ENCODE measurements around the gene DIPK1A. TPM values are rescaled to one million over a fixed set of nuclear protein-coding genes. Genes with fewer than 3 reads are reported as not detected.
"Not testable (repeated sequence)": the region's sequence is repeated elsewhere in the genome, so short reads cannot be mapped to it uniquely, and the experiment has no call there.

The DIPK1A gene
- total RNA-seq, 2 donors from 2014 or later = 7.9 to 8.7 TPM

- no peak for DNase-seq
- H3K27me3 Mint-ChIP-seq = no peaks in the 10 kb centered on the region
- peak overlapping the region; percentile 66 for H3K27ac Mint-ChIP-seq
- H3K36me3 Mint-ChIP-seq (ENCODE audit: low read depth) = peaks cover under 1% of the 10 kb centered on the region
- no peaks in the 10 kb centered on the region for H3K9me3 ChIP-seq (ENCODE audit: control insufficient read depth, low read length, poor library complexity, severe bottlenecking)
- no peak overlapping the region for H3K4me3 Mint-ChIP-seq
- no peak for ATAC-seq
- H3K4me1 Mint-ChIP-seq = peaks cover 24% of the 10 kb centered on the region
Measured at GRCh38 chr1:92913093-92913819, 48.0 kb downstream of the DIPK1A start.

DNA sequence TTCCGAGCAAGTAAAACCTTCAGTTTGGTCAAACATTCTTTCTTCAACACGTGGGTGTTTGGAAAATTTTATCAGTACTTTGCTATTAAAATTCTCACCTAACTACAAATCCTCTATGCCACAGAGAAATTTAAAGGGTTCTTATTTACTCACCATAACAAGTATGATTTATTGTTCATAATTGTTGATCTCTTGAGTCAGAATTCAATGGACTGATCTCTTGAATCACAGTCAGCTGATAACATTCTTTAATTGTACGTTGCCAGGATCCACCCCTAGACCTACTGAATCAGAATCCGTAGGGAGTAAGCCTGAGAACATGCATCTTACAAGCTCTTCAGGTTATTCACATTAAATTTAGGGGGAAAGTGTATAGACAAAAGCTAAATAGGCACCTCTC is 51.2 kb downstream of the DIPK1A start:
- no peak for DNase-seq
- H3K9me3 ChIP-seq (ENCODE audit: control insufficient read depth, low read length, poor library complexity, severe bottlenecking) = no peaks in the 10 kb centered on the region
- Mint-ChIP-seq H3K4me1 (peaks cover 16% of the 10 kb centered on the region), H3K4me3 (no peak overlapping the region), H3K36me3 (ENCODE audit: low read depth) (peaks cover 5% of the 10 kb centered on the region), H3K27me3 (no peaks in the 10 kb centered on the region), H3K27ac (no peak overlapping the region)
- no peak for ATAC-seq

GRCh38 chr1:92909321-92909720 is 51.9 kb downstream of the DIPK1A start:
- Mint-ChIP-seq H3K4me1 (peaks cover 20% of the 10 kb centered on the region), H3K27ac (no peak overlapping the region), H3K4me3 (no peak overlapping the region), H3K36me3 (ENCODE audit: low read depth) (peaks cover 5% of the 10 kb centered on the region), H3K27me3 (no peaks in the 10 kb centered on the region)
- ATAC-seq = no peak
- no peak for DNase-seq
- no peaks in the 10 kb centered on the region for H3K9me3 ChIP-seq (ENCODE audit: control insufficient read depth, low read length, poor library complexity, severe bottlenecking)

- DNase-seq (no peak), ATAC-seq (no peak)
- Mint-ChIP-seq H3K4me3 (no peak overlapping the region), H3K36me3 (ENCODE audit: low read depth) (peaks cover 5% of the 10 kb centered on the region), H3K4me1 (peaks cover 9% of the 10 kb centered on the region), H3K27me3 (no peaks in the 10 kb centered on the region), H3K27ac (no peak overlapping the region)
- H3K9me3 ChIP-seq (ENCODE audit: control insufficient read depth, low read length, poor library complexity, severe bottlenecking) = no peaks in the 10 kb centered on the region
Measured at GRCh38 chr1:92907949-92908684, 53.1 kb downstream of the DIPK1A start.

DNA sequence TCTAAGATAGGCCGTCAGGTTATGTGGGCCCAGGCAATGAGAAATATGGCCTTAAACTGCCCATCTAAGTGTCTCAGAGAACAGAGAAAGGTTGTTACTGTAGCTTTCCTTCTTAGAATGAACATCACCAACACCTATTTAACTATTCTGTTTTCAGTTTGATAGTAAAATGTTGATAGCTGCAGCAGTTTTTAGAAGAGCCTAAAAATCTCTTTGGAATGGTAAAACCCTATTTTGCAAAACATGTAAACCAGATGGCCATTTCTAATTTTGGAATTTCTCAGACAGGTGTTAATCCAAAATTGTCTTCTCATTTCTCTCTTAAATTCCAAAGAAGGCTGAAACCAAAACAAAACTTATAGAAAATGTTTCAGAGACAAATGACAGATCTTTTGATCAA is 57.5 kb downstream of the DIPK1A start:
- no peaks in the 10 kb centered on the region for H3K9me3 ChIP-seq (ENCODE audit: control insufficient read depth, low read length, poor library complexity, severe bottlenecking)
- no peak for ATAC-seq
- Mint-ChIP-seq H3K27me3 (no peaks in the 10 kb centered on the region), H3K27ac (no peak overlapping the region), H3K4me3 (no peak overlapping the region), H3K36me3 (ENCODE audit: low read depth) (peaks cover 5% of the 10 kb centered on the region), H3K4me1 (peaks cover 9% of the 10 kb centered on the region)
- no peak for DNase-seq

DNA sequence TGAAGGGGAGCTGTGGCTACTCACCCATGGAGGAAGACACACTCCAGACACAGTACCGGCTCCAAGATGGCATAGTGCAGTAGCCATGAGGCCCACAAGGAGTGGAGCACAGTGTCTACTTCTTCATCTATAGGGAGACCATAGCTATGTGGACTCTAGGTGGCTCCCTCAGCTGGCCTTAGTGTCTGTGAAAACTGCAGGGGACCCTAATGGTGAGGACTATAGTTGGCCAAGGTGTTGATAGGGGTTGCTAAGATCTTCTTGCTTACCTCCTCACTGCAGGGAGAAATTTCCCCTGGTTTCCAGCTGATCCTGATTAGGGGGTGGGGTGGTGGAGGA is 58.9 kb downstream of the DIPK1A start:
- ATAC-seq = no peak
- DNase-seq = no peak
- H3K27me3 Mint-ChIP-seq = no peaks in the 10 kb centered on the region
- no peak overlapping the region for H3K4me3 Mint-ChIP-seq
- no peak overlapping the region for H3K27ac Mint-ChIP-seq
- no peaks in the 10 kb centered on the region for H3K9me3 ChIP-seq (ENCODE audit: control insufficient read depth, low read length, poor library complexity, severe bottlenecking)
- no peaks in the 10 kb centered on the region for H3K36me3 Mint-ChIP-seq (ENCODE audit: low read depth)
- peaks cover 6% of the 10 kb centered on the region for H3K4me1 Mint-ChIP-seq

- Mint-ChIP-seq H3K27me3 (no peaks in the 10 kb centered on the region), H3K36me3 (ENCODE audit: low read depth) (no peaks in the 10 kb centered on the region), H3K4me3 (no peak overlapping the region), H3K4me1 (peaks cover 6% of the 10 kb centered on the region), H3K27ac (no peak overlapping the region)
- DNase-seq (no peak), ATAC-seq (no peak)
- no peaks in the 10 kb centered on the region for H3K9me3 ChIP-seq (ENCODE audit: control insufficient read depth, low read length, poor library complexity, severe bottlenecking)
Measured at GRCh38 chr1:92901699-92902405, 59.4 kb downstream of the DIPK1A start.

- no peaks in the 10 kb centered on the region for H3K27me3 Mint-ChIP-seq
- no peak overlapping the region for H3K4me3 Mint-ChIP-seq
- ATAC-seq (no peak), DNase-seq (no peak)
- no peaks in the 10 kb centered on the region for H3K9me3 ChIP-seq (ENCODE audit: control insufficient read depth, low read length, poor library complexity, severe bottlenecking)
- H3K4me1 Mint-ChIP-seq = peaks cover 6% of the 10 kb centered on the region
- H3K36me3 Mint-ChIP-seq (ENCODE audit: low read depth) = no peaks in the 10 kb centered on the region
- no peak overlapping the region for H3K27ac Mint-ChIP-seq
Measured at GRCh38 chr1:92901126-92901525, 60.1 kb downstream of the DIPK1A start.

GRCh38 chr1:92900539-92900938 is 60.7 kb downstream of the DIPK1A start:
- ATAC-seq (no peak), DNase-seq (no peak)
- peaks cover 6% of the 10 kb centered on the region for H3K4me1 Mint-ChIP-seq
- H3K27ac Mint-ChIP-seq = no peak overlapping the region
- H3K27me3 Mint-ChIP-seq = no peaks in the 10 kb centered on the region
- no peaks in the 10 kb centered on the region for H3K9me3 ChIP-seq (ENCODE audit: control insufficient read depth, low read length, poor library complexity, severe bottlenecking)
- no peaks in the 10 kb centered on the region for H3K36me3 Mint-ChIP-seq (ENCODE audit: low read depth)
- H3K4me3 Mint-ChIP-seq = no peak overlapping the region

DNA sequence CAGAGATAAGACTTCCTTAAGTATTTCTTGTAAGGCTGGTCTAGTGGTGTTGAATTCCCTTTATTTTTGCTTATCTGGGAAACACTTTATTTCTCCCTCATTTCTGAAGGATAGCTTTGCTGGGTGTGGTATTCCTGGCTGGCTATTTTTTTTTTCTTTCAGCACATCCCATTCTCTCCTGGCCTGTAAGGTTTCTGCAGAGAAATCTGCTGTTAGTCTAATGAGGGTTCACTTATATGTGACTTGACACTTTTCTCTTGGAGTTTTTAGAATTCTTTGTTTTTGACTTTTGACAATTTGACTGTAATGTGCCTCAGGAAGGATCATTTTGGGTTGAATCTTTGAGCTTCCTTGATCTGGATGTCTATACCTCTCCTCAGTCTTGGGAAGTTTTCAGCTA is 61.5 kb downstream of the DIPK1A start:
- Mint-ChIP-seq H3K4me1 (peaks cover 2% of the 10 kb centered on the region), H3K36me3 (ENCODE audit: low read depth) (no peaks in the 10 kb centered on the region), H3K27me3 (no peaks in the 10 kb centered on the region), H3K27ac (no peak overlapping the region), H3K4me3 (no peak overlapping the region)
- ATAC-seq (no peak), DNase-seq (no peak)
- H3K9me3 ChIP-seq (ENCODE audit: control insufficient read depth, low read length, poor library complexity, severe bottlenecking) = no peaks in the 10 kb centered on the region

DNA sequence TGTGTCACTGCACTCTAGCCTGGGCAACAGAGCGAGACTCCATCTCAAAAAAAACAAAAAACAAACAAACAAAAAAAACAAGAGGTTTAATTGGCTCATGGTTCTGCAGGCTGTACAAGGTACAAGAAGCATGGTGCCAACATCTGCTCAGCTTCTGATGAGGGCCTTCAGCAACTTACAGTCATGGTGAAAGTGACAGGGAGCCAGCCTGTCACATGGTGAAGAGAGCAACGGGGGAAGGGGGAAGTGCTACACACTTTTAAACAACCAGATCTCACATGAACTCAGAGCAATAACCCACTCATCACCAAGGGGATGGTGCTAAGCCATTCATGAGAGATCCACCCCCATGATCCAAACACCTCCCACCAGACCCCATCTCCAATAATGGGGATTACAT is 63.2 kb downstream of the DIPK1A start:
- DNase-seq; H3K36me3 Mint-ChIP-seq (ENCODE audit: low read depth); ATAC-seq; H3K27me3 Mint-ChIP-seq; H3K27ac Mint-ChIP-seq; H3K4me1 Mint-ChIP-seq; H3K9me3 ChIP-seq (ENCODE audit: control insufficient read depth, low read length, poor library complexity, severe bottlenecking); H3K4me3 Mint-ChIP-seq: not testable (repeated sequence)

GRCh38 chr1:92887465-92887864 is 73.8 kb downstream of the DIPK1A start:
- H3K36me3 Mint-ChIP-seq (ENCODE audit: low read depth) = no peaks in the 10 kb centered on the region
- no peak overlapping the region for H3K4me3 Mint-ChIP-seq
- DNase-seq = no peak
- ATAC-seq = no peak
- peaks cover 19% of the 10 kb centered on the region for H3K4me1 Mint-ChIP-seq
- no peaks in the 10 kb centered on the region for H3K9me3 ChIP-seq (ENCODE audit: control insufficient read depth, low read length, poor library complexity, severe bottlenecking)
- H3K27me3 Mint-ChIP-seq = no peaks in the 10 kb centered on the region
- no peak overlapping the region for H3K27ac Mint-ChIP-seq

- Mint-ChIP-seq H3K27ac (no peak overlapping the region), H3K27me3 (no peaks in the 10 kb centered on the region), H3K36me3 (ENCODE audit: low read depth) (no peaks in the 10 kb centered on the region), H3K4me3 (no peak overlapping the region), H3K4me1 (peaks cover 21% of the 10 kb centered on the region)
- DNase-seq (no peak), ATAC-seq (no peak)
- no peaks in the 10 kb centered on the region for H3K9me3 ChIP-seq (ENCODE audit: control insufficient read depth, low read length, poor library complexity, severe bottlenecking)
Measured at GRCh38 chr1:92886886-92887419, 74.3 kb downstream of the DIPK1A start.

All from T-helper 17 cell (primary cell).